HuH-7 (cell line): Measurements from ENCODE around the gene PTX3.

ENCODE experiments used
- DNase-seq: peaks from one replicate; pipeline ENCODE4 v3.0.0; 2011; ENCODE audit warnings: low spot score

Gene PTX3

GRCh38 chr3:157423337-157423736 is 13.3 kb upstream of the PTX3 start:
- DNase-seq = no peak

- DNase-seq = no peak
Observed at GRCh38 chr3:157427901-157428300, 8.7 kb upstream of the PTX3 start.

- DNase-seq = no peak
Observed at GRCh38 chr3:157428853-157429252, 7.8 kb upstream of the PTX3 start.

- DNase-seq = no peak
Observed at GRCh38 chr3:157429708-157430107, 6.9 kb upstream of the PTX3 start.

GRCh38 chr3:157438194-157438730 is 1.6 kb downstream of the PTX3 start:
- DNase-seq = peak; percentile 7

GRCh38 chr3:157441102-157441624 is 4.5 kb downstream of the PTX3 start:
- no peak for DNase-seq

- DNase-seq = no peak
Observed at GRCh38 chr3:157442729-157443128, 6.1 kb downstream of the PTX3 start.

GRCh38 chr3:157443905-157444796 is 7.5 kb downstream of the PTX3 start:
- no peak for DNase-seq

- DNase-seq = no peak
Observed at GRCh38 chr3:157444797-157445184, 8.1 kb downstream of the PTX3 start.

- no peak for DNase-seq
Observed at GRCh38 chr3:157445857-157446256, 9.2 kb downstream of the PTX3 start.

GRCh38 chr3:157447026-157447694 is 10.5 kb downstream of the PTX3 start:
- peak; percentile 5 for DNase-seq

- DNase-seq = no peak
Observed at GRCh38 chr3:157452097-157452496, 15.4 kb downstream of the PTX3 start.

GRCh38 chr3:157453824-157454223 is 17.2 kb downstream of the PTX3 start:
- no peak for DNase-seq

- DNase-seq = no peak
Observed at GRCh38 chr3:157459706-157460105, 23.1 kb downstream of the PTX3 start.

GRCh38 chr3:157460253-157460652 is 23.6 kb downstream of the PTX3 start:
- no peak for DNase-seq

GRCh38 chr3:157463816-157464215 is 27.2 kb downstream of the PTX3 start:
- no peak for DNase-seq

GRCh38 chr3:157464321-157464720 is 27.7 kb downstream of the PTX3 start:
- DNase-seq = no peak

GRCh38 chr3:157465741-157466140 is 29.1 kb downstream of the PTX3 start:
- no peak for DNase-seq

- no peak for DNase-seq
Observed at GRCh38 chr3:157467200-157467599, 30.6 kb downstream of the PTX3 start.

- no peak for DNase-seq
Observed at GRCh38 chr3:157469561-157470294, 33.1 kb downstream of the PTX3 start.

- no peak for DNase-seq
Observed at GRCh38 chr3:157471064-157471463, 34.4 kb downstream of the PTX3 start.

GRCh38 chr3:157472648-157473047 is 36.0 kb downstream of the PTX3 start:
- no peak for DNase-seq
